Measurements from ENCODE around the gene SYMPK.

Gene SYMPK

DNA sequence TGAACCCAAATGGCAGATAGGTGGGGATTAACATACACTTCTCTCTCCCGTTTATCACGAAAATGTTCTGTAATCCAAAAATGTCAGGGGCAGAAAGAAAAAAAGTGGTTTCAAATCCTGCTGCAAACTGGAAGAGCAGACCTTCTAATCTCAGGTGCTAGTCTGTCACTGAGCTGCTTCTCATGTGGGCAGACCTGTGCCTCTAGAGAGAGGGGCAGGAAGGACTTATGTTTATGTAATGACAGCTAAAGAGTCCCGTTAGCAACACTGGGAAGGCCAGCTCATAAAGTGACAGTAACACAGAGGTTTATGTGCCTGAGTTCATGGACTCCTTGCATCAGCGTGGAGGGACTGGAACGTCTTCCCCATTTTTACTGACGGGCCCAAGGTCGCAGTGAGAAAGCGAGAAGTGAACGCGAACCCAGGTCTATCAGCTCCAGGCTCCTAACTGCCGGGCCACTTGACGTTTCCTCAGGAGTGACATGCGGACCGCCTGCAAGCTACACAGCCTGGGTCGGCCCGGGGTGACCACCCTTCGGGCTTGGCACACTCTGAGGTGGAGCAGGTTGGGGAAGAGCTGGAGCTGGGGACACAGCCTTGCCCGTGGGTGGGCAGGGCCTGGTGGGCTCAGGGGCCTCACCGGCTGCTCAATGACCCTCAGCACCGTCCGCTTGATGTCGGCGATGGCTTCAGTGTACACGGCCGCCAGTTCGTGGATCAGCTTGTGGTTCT, 38.2 kb downstream of the SYMPK start:
- no peak for DNase-seq

DNA sequence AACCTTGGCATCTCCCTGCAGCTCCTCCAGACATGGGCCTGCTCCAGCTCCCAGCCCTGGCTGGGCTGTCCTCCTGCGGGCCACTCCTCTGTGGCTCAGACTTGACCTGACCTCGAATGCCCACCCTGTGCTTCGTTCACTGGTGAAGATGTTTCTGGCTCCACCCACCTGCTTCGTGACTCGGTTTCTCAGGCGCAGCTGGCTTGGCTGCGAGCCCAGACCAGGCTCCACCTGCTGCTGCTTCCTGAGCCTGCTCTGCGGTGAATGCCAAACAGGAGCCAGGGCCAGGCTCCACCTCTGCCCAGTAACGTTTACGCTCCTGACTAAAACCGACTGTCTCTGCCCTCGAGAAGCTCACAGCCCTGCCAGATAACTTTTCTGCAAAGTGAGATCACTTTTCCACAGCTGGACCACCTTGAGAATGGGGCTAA, 38.9 kb downstream of the SYMPK start:
- DNase-seq = no peak

DNA sequence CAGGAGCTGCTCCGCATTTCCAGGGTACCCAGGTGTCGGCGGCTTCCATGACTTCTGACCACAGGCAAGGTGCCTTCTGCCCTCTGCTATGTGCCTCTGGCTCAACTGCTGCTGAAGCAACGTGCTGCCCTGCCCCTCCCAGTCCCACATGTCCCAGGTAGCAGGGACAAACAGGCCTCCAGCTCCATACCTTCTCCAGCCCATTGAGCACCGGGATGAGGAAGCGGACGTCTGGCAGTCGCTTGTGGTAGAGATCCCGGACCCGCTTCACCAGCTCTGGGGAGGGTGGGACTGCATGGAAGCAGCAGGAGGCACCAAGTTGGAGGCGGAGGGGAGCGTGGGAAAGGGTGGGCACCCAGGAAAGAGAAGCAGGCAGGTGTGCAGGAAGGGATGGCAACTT, 39.8 kb downstream of the SYMPK start:
- no peak for DNase-seq

DNA sequence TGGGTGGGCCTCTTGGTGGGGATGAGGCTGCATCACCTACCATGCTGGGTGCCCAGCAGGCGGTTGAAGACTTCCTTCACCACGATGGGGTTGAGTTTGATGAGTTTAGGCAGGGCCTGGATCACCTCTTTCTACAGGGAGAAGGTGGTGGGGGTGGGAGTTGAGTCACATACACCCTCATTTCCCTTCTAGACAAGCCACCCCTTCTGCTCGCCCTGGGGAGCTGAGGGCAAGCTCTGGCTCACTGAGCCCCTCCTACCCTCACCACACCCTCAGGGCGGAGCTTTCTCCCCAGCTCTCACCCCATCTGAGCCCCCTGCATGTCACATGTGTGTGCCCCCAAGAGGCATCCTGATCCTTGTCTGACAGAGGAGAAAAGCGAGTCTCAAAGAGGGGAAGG, 40.2 kb downstream of the SYMPK start:
- no peak for DNase-seq

DNA sequence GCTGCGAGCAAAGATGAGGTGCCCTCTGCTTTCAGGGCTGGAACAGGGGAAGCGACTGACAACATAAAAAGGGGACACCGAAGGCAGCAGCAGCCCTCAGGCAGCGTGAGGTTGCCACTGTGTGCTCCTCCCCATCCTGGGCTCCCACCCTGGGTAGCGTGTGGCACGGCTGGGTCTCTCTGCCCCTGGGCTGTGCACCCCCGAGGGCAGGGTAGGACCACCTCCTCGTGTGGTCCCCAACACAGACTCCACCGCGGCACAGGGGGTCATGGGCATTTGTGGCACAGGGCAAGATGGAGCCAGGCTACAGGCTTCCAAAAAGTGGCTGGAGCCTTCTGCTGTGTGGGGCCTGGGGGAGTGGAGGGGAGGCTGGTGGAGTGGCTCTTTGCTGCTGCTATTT, 41.4 kb downstream of the SYMPK start:
- DNase-seq = no peak

DNA sequence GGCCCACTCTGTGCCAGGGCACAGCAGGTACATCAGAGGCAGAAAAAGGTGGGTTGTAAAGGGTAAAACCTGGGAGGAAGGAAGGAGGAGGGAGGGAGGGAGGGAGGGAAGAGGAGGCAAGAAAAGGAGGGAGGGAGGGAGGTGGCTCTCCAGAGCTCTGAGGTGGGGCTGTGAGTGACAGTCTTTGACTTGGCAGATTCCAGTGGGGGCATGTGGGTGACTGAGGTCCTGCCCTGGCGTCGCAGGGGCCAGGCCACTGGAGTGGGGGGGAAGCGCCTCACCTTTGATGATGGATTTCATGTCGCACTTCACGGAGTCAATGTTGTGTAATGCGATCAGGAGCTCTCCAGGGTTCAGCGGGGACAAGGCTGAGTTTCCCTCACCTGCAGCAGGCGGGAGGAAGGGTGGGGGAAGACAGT, 41.8 kb downstream of the SYMPK start:
- no peak for DNase-seq

DNA sequence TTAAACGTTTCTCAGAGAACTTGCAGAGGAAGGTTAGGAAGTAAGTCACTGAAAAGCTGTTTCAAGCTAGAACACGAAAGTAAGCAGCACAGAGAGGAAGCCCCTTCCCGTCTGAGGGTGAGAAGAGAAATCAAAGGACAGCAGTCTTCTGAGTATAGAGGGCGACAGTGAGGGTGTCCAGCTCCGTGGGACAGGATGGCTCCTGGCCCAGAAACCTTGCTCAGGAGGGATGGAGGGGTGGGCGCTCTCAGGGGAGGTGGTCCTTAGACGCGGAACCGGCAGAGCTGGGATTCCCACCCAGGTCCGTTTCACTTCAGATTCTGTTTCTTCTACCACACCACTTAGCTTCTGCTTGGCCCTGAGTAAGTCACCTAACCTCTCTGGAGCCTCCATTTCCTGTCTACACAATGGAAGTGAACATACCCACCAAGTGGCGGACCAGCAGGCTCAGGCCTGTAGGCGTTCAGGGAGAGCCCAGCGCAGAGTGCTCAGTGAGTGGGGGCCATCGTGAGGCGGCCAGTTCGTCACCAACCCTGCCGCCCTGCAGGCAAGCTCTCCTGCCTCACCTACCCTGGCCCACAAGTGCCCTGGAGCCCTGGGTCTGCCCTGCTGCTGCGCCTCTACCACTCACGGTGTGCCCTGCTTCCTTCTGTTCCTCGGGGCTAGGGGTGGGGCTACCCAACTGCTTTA, 42.4 kb downstream of the SYMPK start:
- no peak for DNase-seq

DNA sequence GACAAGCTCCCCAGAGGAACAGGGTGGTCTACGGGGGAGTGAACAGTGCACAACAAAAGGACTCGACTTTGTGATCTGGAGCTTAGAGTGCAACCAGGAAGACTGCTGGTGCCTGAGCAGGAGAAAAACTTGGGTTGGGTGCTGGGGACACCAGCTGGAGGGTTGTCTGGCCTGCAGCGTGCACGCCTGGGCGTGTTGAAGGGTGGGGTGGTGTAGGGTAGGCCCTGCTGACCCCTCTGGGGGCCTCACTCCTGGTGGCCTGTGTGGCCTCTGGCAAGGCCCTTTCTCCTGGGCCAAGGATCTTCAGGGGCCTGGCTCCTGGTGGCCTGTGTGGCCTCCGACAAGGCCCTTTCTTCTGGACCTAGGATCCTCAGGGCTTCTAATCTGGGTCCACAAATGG, 43.2 kb downstream of the SYMPK start:
- DNase-seq = no peak

DNA sequence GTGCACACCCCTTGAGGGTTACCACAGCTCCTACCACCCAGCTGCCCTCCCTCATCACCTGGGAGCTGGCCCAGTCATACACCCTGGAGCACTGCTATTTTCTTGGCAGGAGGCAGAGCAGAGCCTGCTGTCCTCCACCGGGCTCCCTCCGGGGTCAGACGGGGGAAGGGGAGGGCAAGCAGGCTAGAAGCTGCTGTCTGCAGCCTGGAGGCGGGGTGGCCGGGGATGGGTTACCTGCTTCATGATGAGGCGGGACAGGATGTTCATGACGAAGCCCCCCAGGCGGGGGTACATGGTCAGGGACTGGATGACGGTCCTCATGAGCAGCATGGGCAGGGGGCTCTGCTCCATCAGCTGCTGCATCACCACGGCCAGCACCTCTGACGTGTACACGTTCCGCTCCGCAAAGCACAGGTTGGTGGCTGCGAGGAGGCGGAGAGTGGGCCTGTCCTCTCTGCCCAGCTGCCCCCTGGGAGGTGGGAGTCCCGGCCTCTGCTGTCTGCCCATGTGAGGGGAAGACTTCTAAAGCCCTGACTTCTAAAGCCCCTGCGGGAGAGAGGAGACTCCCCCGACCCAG, 45.1 kb downstream of the SYMPK start:
- DNase-seq = no peak

DNA sequence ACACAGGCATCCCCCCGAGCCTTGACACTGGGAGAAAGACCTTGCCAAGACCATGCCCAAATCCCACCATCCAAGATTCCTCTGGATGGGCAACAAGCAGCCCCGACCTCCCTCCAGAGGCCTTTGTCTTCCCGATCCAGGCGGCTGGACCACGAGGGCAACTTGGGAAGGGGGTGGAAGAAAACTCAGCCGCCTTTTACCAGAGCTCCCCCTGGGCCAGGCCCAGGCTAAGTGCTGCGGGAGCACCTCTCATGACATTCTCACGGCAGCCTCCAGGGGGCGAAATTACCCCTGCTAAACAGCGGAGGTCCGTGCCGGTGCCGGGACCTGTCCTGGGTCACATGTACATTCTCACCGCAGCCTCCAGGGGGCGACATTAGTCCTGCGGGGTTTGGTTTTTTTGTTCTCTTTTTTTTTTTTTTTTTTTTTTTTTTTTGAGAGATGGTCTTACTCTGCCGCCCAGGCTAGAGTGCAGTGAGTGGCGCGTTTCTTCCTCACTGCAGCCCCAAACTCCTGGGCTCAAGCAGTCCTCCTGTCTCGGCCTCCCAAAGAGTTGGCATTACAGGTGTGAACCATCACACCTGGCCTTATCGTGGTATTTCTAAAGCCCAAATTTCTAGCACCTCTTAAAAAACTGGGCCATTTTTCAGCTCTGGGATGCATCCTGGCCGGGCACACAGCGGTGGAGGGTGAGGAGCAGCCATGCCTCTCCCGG, 45.8 kb downstream of the SYMPK start:
- DNase-seq = peak; percentile 88

DNA sequence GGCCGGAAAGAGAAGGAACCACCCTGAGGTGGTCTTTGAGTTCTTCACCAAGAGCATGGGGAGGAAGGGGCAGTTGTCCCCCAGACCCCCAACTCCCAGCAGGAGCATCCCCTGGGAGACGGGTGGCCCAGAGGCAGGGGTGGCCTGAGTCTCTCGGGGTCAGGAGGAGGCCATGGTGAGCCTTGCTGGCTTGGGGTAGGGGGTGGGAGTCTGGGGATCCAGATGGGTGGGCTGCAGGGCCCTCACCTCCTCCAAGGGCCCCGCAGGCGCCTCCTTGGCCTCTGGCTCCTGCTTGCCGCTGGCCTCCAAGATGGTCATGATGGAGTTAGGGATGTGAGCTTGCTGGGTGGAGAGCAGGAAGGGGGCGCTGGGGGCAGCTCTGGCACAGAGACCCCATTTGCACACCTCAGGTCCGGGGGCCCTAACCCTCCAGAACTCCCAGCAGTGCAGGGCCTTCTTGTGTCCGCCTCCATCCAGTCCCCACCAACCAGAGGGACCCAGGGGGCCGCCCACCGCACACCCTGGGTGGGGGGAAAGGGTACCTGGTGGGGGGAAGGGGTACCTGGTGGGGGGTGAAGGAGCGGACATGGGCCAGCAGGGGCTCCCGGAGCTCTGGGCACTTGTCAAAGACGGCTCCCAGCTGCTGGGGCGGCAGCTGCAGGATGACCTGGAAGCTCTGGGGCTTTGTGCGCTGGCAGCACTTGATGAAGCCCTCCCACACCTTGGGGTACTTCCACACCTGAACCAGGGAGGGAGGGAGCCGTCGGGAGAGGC, 46.5 kb downstream of the SYMPK start:
- no peak for DNase-seq

DNA sequence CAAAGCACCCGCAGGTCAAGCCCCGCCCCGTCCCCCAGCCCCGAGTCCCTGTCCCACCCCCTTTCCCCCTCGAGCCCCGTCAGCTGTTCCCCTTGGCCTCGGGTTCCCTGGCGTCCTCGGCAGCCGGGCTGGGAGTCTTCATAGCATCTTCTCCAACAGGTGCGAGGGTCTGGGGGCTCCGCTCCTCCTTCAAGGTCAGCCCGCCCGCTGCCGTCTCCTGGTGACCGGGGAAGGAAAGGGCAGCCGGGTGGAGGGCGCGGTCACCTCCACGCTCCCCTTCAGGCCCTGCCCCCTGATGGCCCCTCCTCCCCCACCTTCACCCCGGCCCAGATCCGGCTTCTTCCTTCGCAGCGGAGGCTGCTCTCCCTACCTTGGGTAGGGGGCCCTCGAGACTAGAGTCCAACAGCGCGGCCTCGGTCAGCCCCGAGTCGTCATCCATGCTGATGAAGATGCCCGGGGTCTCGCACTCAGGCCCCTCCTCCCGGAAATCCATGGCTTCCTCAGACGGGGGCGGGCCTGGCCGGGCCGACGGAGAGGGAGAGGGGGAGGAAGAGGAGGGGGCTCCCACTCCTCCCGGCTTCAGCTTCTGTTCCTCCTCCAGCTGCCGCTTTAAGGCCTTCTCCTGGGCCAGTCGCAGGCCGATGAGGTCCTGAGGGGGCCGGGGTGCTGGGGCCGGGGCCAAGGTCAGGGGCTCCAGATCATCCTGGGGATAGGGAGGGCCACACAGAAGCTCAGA, 47.3 kb downstream of the SYMPK start:
- DNase-seq = no peak

DNA sequence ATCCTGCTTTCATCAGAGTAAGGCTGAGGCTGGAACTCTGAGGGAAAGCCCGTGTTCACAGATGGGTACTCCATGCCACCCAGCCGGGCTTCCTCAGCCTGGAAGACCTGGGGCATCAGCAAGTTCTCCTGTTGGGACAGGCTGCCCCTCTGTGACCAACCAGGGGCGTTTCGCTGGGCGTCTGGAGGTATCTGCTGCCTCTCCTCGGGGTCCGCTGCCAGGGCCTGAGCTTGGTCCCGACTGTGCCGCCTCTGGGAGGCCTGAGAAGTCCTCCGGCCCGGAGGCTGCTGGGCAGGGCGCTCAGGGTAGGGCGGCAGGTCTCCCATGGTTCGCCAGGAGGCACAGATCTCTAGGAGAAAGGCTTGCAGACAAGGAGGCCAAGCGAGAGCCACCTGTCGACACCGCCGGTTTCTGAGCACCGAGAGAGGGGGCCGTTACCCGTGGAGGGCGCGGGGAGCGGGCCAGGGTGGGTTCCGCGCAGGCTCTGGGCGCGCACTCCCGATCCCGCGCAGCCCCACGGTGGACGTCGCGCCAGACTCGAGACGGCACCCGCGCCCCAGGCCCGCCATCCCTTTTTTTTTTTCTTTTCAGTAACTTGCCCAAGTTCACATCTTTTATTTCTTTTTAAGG, 48.0 kb downstream of the SYMPK start, which contains the start of gene RSPH6A:
Gene RSPH6A, minus strand, starts transcription at position 458 of the 630 bp plus-strand sequence. Its CDS starts 132 bp downstream, at position 326.
- DNase-seq = no peak

DNA sequence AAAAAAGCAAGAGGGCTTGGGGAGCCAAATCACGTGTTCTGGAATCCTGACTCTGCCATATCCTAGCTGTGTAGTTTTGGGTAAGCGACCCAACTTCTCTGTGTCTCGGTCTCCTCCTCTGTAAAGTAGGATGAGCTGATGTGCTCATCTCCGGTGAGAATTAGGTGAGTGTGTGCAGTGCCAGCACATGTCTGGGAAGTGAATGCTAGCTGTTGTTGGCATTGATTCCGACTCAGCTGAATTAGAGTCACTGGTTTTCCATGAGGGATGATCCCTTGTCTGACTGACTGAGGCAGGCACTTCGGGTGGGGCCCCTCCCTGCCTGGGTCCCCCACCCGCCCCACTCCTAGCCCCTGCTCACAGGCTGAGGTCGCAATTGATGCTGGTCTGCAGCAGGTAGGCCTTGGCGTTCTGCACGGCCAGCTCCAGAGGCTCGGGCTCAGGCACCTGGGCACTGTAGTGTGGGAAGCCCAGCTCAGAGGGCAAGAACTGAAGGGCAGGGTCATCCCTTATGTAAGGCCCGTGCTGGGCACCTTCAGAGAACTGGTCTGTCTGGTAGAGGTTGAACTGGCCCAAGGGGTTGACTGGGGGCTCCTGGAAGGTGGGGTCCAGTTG, 48.7 kb downstream of the SYMPK start:
- DNase-seq = no peak

DNA sequence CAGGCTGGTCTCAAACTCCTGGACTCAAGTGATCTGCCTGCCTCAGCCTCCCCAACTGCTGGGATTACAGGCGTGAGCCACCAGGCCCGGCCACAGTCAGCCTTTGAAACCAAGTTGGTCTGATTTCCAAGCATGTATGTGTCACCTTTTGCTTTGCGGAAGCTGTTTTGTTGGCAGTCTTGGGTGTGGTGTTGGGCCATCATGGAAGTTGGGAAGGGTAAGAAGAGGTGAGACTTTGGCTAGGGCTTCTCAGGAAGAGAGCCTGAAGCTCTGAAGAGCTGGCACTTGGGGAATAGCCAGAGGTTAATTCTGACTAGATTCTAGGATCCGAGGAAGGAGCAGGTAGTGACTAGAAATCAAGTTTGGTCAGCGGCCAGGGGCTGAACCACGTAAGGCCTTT, 50.6 kb downstream of the SYMPK start:
- DNase-seq = no peak

DNA sequence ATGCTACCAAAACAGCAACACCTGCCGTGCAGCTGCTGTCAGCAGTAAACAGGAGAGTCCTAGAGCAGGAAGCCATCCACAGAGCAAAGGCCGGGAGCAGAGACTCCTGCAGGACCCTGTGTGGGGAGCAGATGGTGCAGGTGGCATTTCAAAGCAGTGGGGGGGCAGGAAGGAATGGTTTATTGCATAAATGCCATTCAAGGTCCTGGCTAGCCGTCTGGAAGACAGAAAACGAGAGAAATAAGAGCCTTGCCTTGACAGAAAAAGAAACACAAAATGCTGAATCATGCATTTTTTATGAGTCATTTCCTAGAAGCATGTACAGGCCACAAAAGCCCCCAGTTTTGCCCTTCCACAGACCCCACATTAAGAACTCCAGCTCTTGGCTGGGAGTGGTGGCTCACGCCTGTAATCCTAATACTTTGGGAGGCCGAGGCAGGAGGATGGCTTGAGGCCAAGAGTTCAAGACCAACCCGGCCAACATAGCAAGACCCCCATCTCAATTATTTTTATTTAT, 53.2 kb downstream of the SYMPK start:
- peak; percentile 54 for DNase-seq

DNA sequence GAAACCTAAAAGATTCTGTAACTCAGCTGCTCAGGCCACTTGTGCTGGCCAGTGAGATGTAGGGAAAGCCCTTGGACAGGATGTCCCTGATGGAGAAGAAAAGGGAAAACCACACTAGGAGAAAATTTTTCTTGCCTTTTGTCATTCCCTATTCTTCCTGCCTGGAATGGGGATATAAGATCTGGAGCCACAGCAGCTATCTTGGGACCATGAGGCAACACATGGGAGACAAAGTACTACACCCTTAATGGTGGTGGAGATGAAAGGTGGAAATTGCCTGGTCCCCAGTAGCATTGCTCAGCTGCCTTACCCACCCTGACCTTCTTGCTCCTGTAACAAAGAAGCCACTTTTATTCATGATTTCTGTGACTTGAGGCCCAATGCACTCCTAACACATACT, 57.2 kb downstream of the SYMPK start:
- DNase-seq = no peak

DNA sequence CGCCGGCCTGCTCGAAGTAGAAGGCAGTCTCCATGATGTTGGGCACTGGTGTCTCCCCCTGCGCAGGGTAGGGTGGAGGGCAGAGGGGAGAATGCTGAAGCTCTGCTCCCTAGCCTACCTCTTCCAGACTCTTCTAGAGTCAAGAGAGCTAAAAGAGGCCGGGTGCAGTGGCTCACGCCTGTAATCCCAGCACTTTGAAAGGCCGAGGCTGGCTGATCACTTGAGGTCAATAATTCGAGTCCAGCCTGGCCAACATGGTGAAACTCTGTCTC, 58.1 kb downstream of the SYMPK start:
- DNase-seq = no peak

DNA sequence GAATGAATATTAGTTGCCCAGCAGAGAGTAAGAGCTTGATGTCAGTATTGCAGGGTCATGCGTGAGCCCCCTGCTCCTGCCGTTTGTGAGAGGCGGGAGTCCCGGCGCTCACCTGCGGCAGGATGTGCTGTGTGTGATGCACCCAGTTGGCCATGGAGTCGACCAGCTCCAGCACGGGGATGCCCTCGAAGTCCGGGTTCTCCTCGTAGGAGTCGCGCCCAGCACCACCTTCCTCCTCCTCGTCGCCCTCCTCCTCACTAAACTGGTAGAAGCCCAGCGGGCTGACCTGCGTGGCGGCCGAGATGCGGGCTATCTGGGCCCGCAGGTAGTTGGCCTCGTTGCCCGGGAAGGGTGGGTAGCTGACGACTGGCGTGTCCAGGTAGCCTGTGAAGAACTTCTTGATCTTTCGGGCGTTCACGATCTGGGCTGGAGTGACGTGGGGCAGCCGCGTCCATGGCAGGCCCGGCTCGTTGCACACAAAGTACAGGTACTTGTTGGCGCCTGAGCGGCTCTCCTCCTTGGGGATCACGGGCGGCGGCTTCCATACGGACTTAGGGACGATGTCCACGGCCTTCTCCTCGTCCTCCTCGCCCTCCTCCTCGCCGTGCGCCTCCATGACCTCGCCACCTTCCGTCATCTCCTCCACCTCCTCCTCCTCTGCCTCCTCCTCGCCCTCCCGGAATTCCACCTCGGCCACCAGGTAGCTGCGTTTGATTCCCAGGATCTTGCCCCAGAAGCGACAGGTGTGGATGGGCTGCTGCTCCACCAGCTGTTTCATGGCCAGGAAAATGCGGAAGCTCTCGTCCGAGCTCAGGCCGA, 58.6 kb downstream of the SYMPK start:
- no peak for DNase-seq

DNA sequence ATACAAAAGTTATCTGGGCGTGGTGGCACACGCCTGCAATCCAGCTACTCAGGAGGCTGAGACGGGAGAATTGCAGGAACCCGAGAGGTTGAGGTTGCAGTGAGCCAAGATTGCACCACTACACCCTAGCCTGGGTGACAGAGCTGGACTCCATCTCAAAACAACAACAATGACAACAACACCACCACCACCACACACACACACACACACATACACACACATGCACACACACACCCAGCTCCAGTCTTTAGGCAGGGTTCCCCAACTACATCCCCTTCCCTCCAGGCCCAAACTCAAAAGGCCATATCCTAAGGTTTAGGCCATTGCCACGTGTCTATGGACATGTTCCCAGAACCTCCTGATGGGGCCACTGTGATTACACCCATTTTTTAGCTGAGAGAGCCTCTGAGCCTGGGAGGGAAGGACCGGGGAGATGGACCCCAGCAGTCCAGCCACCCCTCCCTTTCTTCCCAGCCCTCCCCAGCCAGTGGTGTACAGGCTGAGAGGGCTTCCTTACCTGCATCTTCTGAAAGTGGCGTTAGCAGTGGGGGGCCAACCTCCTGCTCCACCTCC, 61.3 kb downstream of the SYMPK start:
- no peak for DNase-seq
